GM12891 (cell line): ENCODE results near the gene C2orf76.

Experiments used
- POLR2A ChIP-seq: IDR thresholded peaks from 2 replicates; pipeline ENCODE4 v1.6.1; 2011; ENCODE audit warnings: low read depth, low read length, control low read depth
- POLR2AphosphoS5 ChIP-seq: IDR thresholded peaks from 2 replicates; pipeline ENCODE4 v1.6.1; 2011; ENCODE audit warnings: low read depth, low read length, control low read depth
- TAF1 ChIP-seq: IDR thresholded peaks from 2 replicates; pipeline ENCODE4 v1.6.1; 2011; ENCODE audit warnings: low read depth, low read length, control low read depth

- TF ChIP-seq POLR2A = no peak
- TF ChIP-seq POLR2AphosphoS5 = no peak
- no peak for TF ChIP-seq TAF1
Measured at GRCh38 chr2:119308793-119309330, 57.8 kb downstream of the C2orf76 start.
